ENCODE results near the gene TSC22D2.

The TSC22D2 gene

DNA sequence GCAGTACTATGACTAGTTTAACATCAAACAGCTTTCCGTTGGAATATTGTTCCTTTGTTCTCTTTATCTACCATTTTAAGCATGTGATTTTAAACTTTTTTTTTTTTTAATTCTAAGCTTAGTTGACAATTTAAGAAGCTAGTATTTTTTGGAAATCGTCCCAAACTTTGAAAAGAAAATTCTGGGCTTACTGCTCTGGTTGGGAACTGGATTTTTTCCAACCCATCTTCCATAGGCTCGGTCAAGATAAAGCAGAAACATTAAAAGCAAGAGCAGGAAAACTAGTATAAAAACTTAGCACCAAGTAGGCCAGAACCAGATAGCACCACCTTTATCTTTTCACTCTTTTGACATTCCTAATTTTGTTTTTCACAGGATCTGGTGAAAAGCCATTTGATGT lies 49.9 kb downstream of the TSC22D2 start:
- CTCF ChIA-PET, result interaction anchor here (1.5 kb wide), 1 partner anchor 231 kb away, joined by 3 read pairs; no protein-coding TSS in a partner anchor
- TF ChIP-seq, protein P1, sequence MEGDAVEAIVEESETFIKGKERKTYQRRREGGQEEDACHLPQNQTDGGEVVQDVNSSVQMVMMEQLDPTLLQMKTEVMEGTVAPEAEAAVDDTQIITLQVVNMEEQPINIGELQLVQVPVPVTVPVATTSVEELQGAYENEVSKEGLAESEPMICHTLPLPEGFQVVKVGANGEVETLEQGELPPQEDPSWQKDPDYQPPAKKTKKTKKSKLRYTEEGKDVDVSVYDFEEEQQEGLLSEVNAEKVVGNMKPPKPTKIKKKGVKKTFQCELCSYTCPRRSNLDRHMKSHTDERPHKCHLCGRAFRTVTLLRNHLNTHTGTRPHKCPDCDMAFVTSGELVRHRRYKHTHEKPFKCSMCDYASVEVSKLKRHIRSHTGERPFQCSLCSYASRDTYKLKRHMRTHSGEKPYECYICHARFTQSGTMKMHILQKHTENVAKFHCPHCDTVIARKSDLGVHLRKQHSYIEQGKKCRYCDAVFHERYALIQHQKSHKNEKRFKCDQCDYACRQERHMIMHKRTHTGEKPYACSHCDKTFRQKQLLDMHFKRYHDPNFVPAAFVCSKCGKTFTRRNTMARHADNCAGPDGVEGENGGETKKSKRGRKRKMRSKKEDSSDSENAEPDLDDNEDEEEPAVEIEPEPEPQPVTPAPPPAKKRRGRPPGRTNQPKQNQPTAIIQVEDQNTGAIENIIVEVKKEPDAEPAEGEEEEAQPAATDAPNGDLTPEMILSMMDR (IDR thresholded peaks at IDR 0.05; ENCODE audit: insufficient read depth, low read length, missing control alignments), result no peak
- no peak overlapping the region for H3K4me3 ChIP-seq (ENCODE audit: low read depth, low read length)
- POLR2A ChIA-PET, result no interaction called here
- DNase-seq (ENCODE audit: low read depth, low spot score), result no peak

DNA sequence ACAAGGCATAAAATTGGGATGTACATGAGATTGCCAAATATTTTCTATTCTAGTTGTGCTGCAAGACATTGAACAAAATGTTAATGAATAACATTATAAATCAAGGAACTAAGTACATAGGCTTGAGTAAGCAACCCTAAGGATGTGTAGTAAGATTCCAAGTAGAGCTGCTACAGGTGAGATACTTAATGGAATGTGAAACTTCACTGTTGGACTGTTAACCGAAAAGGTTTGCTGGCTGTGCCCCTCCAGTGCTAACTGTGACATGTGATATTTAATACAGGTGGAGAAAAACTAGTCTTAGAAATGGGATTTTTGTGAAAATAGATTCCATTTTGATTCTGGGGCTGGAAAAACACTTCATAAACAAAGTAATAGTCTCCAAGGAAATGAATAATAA lies 52.4 kb downstream of the TSC22D2 start:
- TF ChIP-seq, protein P1 (IDR thresholded peaks at IDR 0.05; ENCODE audit: insufficient read depth, low read length, missing control alignments), result no peak
- POLR2A ChIA-PET, result no interaction called here
- H3K4me3 ChIP-seq (ENCODE audit: low read depth, low read length), result no peak overlapping the region
- DNase-seq (ENCODE audit: low read depth, low spot score), result no peak
- CTCF ChIA-PET, result interaction anchor here (1.0 to 2.8 kb wide), 2 partner anchors 35 to 229 kb away, joined by 3 to 6 read pairs; no protein-coding TSS in a partner anchor

DNA sequence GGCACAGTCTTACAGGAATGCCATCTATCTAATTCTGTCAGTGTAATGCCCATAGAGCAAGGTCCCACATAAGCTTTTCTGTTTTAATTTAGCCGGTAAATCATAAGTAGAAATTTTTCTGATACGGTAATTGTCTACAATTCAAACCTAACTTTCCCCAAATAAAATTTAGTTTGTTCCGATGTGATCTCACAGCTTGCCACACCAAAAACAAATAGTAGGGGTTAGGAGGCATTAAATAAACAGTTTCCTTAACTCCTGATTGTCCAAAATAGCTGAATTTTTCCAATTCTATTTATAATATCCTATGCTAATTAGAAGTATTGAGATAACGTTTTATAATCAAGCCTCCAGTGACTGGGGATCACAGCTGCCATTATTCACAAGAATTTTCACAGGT lies 53.3 kb downstream of the TSC22D2 start:
- TF ChIP-seq, protein P1 (IDR thresholded peaks at IDR 0.05; ENCODE audit: insufficient read depth, low read length, missing control alignments), result no peak
- H3K4me3 ChIP-seq (ENCODE audit: low read depth, low read length), result no peak overlapping the region
- ChIA-PET CTCF (interaction anchor here (0.6 to 2.8 kb wide), 4 partner anchors 8 to 230 kb away, joined by 3 to 6 read pairs (median 4); no protein-coding TSS in a partner anchor), POLR2A (no interaction called here)
- no peak for DNase-seq (ENCODE audit: low read depth, low spot score)

DNA sequence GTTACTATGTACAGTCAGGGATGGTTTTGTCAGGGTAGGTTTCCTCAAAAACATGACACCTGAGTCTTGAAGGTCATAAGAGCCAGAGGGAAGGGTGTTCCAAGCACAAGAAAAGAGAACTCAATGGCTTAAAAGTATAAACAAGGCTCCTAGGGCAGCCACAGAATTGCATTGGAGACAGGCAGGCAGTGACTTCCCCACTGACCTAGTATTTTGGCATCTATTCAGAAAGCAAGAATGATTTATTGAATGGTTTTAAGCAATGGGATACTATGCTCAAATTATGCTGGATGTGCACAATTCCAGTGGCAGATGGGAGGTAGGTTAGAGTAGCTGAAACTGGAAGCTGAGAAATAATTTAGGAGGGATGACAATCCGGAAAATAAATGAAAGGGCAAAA lies 54.0 kb downstream of the TSC22D2 start:
- no peak for DNase-seq (ENCODE audit: low read depth, low spot score)
- TF ChIP-seq, protein P1 (IDR thresholded peaks at IDR 0.05; ENCODE audit: insufficient read depth, low read length, missing control alignments), result no peak
- no peak overlapping the region for H3K4me3 ChIP-seq (ENCODE audit: low read depth, low read length)
- ChIA-PET CTCF (interaction anchor here (0.6 kb wide), 1 partner anchor 16 kb away, joined by 3 read pairs; no protein-coding TSS in a partner anchor), POLR2A (interaction anchor here (0.7 kb wide), 1 partner anchor 8 kb away, joined by 4 read pairs; no protein-coding TSS in a partner anchor)

DNA sequence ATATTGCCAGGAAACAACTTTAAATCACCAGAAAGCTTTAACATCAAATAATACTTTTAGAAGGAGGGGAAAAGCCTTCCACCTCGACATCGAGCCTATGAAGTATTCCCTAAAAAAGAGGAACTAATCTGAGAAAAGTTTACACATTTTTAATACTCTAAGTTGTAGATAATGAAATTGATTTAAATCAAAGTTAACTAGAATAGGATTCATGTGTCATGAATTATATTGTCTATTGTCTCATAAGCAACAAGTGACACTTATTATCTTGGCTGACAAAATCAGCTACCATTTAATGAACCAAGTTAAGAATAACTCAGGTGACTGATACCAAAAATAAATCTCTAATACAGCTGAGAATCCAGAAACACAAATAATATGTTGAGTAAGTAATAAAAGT lies 56.6 kb downstream of the TSC22D2 start:
- POLR2A ChIA-PET, result no interaction called here
- CTCF ChIA-PET, result interaction anchor here (0.7 to 1.6 kb wide), 3 partner anchors 12 to 527 kb away, joined by 4 to 5 read pairs (median 5); no protein-coding TSS in a partner anchor
- DNase-seq (ENCODE audit: low read depth, low spot score), result no peak
- TF ChIP-seq, protein P1 (IDR thresholded peaks at IDR 0.05; ENCODE audit: insufficient read depth, low read length, missing control alignments), result no peak
- no peak overlapping the region for H3K4me3 ChIP-seq (ENCODE audit: low read depth, low read length)

DNA sequence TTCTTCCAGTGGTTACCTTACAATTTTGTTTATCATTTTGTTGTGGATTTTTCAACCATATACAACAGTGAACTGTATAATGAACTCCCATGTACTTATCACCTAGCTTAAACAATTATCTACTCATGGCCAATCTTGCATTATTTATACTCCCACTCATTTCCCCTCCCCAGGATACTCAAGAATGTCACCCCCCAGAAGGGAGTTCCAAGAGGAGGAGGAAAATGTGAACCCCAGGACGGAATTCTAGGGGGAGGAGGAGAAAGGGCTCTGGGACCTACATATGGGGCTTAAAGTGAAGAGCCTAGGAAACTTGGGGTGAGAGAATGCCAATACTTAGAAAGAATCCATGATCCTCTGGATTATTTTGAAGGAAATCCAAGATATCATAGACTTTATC lies 59.3 kb downstream of the TSC22D2 start:
- no peak overlapping the region for H3K4me3 ChIP-seq (ENCODE audit: low read depth, low read length)
- DNase-seq (ENCODE audit: low read depth, low spot score), result no peak
- CTCF ChIA-PET, result no interaction called here

More for the DNA sequence above, 59.3 kb downstream of the TSC22D2 start:
- POLR2A ChIA-PET, result no interaction called here
- TF ChIP-seq, protein P1 (IDR thresholded peaks at IDR 0.05; ENCODE audit: insufficient read depth, low read length, missing control alignments), result no peak

Measured in AG04449 (cell line).